Embryonic facial prominence (tissue), 1 donor: ENCODE results near the gene OVCA2.
"Not testable (repeated sequence)": the region's sequence is repeated elsewhere in the genome, so short reads cannot be mapped to it uniquely, and the experiment has no call there.

Source experiments
- DNase-seq: peaks from one replicate; pipeline ENCODE4 v3.0.0-alpha.2; 2016; ENCODE audit errors: extremely low spot score

The OVCA2 gene

GRCh38 chr17:2041561-2042389, at the start of gene OVCA2:
TSS of gene OVCA2 (plus strand) at chr17:2042022. CDS start at chr17:2042048, 26 bp downstream.
- peak; percentile 91 for DNase-seq

- no peak for DNase-seq
Observed at GRCh38 chr17:1992541-1992940, 49.3 kb upstream of the OVCA2 start.

GRCh38 chr17:1994707-1995106, 47.1 kb upstream of the OVCA2 start:
- DNase-seq, result no peak

GRCh38 chr17:1995321-1995892, 46.4 kb upstream of the OVCA2 start:
- no peak for DNase-seq

GRCh38 chr17:1995907-1996799, 45.7 kb upstream of the OVCA2 start:
- DNase-seq, result no peak

GRCh38 chr17:1996800-1997288, 45.0 kb upstream of the OVCA2 start:
- no peak for DNase-seq

- DNase-seq, result no peak
Observed at GRCh38 chr17:1997289-1997926, 44.4 kb upstream of the OVCA2 start.

- no peak for DNase-seq
Observed at GRCh38 chr17:1997927-1998742, 43.7 kb upstream of the OVCA2 start.

- DNase-seq, result no peak
Observed at GRCh38 chr17:1999557-2000251, 42.1 kb upstream of the OVCA2 start.

GRCh38 chr17:2002767-2003329, 39.0 kb upstream of the OVCA2 start:
- DNase-seq, result no peak

- no peak for DNase-seq
Observed at GRCh38 chr17:2003525-2003924, 38.3 kb upstream of the OVCA2 start.

GRCh38 chr17:2004435-2004952, 37.3 kb upstream of the OVCA2 start:
- no peak for DNase-seq

GRCh38 chr17:2008332-2009126, 33.3 kb upstream of the OVCA2 start:
- DNase-seq, result no peak

GRCh38 chr17:2009737-2010136, 32.1 kb upstream of the OVCA2 start:
- no peak for DNase-seq

- no peak for DNase-seq
Observed at GRCh38 chr17:2011411-2012371, 30.1 kb upstream of the OVCA2 start.

GRCh38 chr17:2012499-2012898, 29.3 kb upstream of the OVCA2 start:
- DNase-seq, result no peak

- DNase-seq, result not testable (repeated sequence)
Observed at GRCh38 chr17:2013220-2013993, 28.4 kb upstream of the OVCA2 start.
